Esophagus squamous epithelium (tissue), 4 donors: Measurements from ENCODE around the gene ISCA1.

Experiments used
- CTCF ChIP-seq, 6 experiments: fragments of 450-650 bp in 4 of 6; fragments of 200-600 bp in 2 of 6; sonication (generic) in 2 of 6; IDR thresholded peaks; one replicate each; pipeline ENCODE4 v1.5.1; 2016 to 2019; ENCODE audit warnings: antibody characterized with exemption in 6 of 6, mild to moderate bottlenecking in 4 of 6, moderate library complexity in 4 of 6
- POLR2A ChIP-seq, 4 donors: fragments of 450-650 bp; IDR thresholded peaks; one replicate each; pipeline ENCODE4 v1.6.1; 2017; ENCODE audit warnings: antibody characterized with exemption in 4 of 4, mild to moderate bottlenecking in 4 of 4, moderate library complexity in 3 of 4

- TF ChIP-seq POLR2A (IDR thresholded peaks at IDR 0.05) (no peak), CTCF (IDR thresholded peaks at IDR 0.05) (no peak)
Measured at GRCh38 chr9:86242071-86242470, 40.3 kb downstream of the ISCA1 start.
